Calu3 (cell line): ENCODE measurements around the gene SLC23A1. TPM values are rescaled to one million over a fixed set of nuclear protein-coding genes. Genes with fewer than 3 reads are reported as not detected.

ENCODE experiments used
- BruUV-seq: library from RNA; stranded (reverse); fragments of 400-500 nt; replicated peaks from 2 replicates; lab custom pipeline; 2021; lab: Mats Ljungman, UMichigan
- CTCF ChIA-PET: fragments of 300-600 bp; sonication (Branson Sonifier 250); formaldehyde crosslinking; loops from one replicate; lab custom pipeline; 2022; ENCODE audit warnings: antibody characterized with exemption; lab: Charles Lee
- DNase-seq: peaks from one replicate; pipeline ENCODE4 v3.0.0; 2022
- H3K27ac Mint-ChIP-seq: one replicate; pipeline ENCODE4 v1.8.0; 2022; ENCODE audit warnings: mixed read lengths; ENCODE audit not compliant: unreplicated experiment
- H3K27me3 Mint-ChIP-seq: one replicate; pipeline ENCODE4 v1.8.0; 2022; ENCODE audit warnings: mixed read lengths; ENCODE audit not compliant: unreplicated experiment
- H3K36me3 Mint-ChIP-seq: one replicate; pipeline ENCODE4 v1.8.0; 2022; ENCODE audit warnings: mild to moderate bottlenecking, moderate library complexity, mixed read lengths; ENCODE audit not compliant: insufficient read depth, unreplicated experiment
- H3K4me1 Mint-ChIP-seq: one replicate; pipeline ENCODE4 v1.8.0; 2022; ENCODE audit warnings: mild to moderate bottlenecking, low read depth, mixed read lengths; ENCODE audit not compliant: unreplicated experiment
- H3K4me3 Mint-ChIP-seq: one replicate; pipeline ENCODE4 v1.8.0; 2022; ENCODE audit warnings: mild to moderate bottlenecking, low read depth, moderate library complexity, mixed read lengths; ENCODE audit not compliant: unreplicated experiment
- H3K9me3 Mint-ChIP-seq: one replicate; pipeline ENCODE4 v1.8.0; 2022; ENCODE audit warnings: low read depth, mixed read lengths; ENCODE audit not compliant: unreplicated experiment
- intact Hi-C: fragments of 100-400 bp; cut with micrococcal nuclease; formaldehyde crosslinking; loops from one replicate; pipeline ENCODE4 v1.10.0; 2022; ENCODE audit not compliant: unreplicated experiment
- total RNA-seq: library from RNA; stranded (reverse); gene quantifications from 2 replicates; pipeline ENCODE4 v1.2.3, GENCODE V29; 2022
- TF ChIP-seq, protein P1 (sequence below): fragments of 200-600 bp; IDR thresholded peaks from one replicate; pipeline ENCODE4 v1.8.0; 2022; ENCODE audit warnings: antibody characterized with exemption; ENCODE audit not compliant: unreplicated experiment

The SLC23A1 gene
- total RNA-seq, 1 experiment from 2014 or later: 0.80 TPM

DNA sequence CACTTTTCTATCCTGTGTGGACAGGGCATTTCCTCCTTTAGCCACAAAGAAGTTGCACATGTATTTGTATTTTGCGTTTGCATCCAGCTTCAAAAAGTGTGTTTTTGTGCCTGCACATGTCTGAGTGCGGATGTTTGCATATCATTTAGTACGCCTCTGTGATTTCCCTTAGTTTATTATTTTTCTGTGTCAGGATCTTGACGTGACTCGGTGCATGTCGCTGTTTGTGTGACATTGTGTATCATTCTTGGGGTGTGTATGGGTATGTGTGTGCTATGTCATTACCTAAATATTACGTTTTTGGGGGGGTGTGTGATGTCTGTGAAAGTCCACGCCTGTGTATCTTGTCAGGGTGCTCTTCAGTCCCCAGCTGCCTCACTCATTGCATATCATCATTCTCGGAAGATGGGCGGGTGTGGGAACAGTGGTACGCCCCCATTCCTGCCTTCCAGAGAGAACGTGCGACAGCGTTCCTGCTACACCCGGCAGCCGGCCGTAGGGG, 41.9 kb downstream of the SLC23A1 start:
- TF ChIP-seq, protein P1, sequence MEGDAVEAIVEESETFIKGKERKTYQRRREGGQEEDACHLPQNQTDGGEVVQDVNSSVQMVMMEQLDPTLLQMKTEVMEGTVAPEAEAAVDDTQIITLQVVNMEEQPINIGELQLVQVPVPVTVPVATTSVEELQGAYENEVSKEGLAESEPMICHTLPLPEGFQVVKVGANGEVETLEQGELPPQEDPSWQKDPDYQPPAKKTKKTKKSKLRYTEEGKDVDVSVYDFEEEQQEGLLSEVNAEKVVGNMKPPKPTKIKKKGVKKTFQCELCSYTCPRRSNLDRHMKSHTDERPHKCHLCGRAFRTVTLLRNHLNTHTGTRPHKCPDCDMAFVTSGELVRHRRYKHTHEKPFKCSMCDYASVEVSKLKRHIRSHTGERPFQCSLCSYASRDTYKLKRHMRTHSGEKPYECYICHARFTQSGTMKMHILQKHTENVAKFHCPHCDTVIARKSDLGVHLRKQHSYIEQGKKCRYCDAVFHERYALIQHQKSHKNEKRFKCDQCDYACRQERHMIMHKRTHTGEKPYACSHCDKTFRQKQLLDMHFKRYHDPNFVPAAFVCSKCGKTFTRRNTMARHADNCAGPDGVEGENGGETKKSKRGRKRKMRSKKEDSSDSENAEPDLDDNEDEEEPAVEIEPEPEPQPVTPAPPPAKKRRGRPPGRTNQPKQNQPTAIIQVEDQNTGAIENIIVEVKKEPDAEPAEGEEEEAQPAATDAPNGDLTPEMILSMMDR: no peak
- CTCF ChIA-PET: interaction anchor here (0.6 to 1.7 kb wide), 5 partner anchors 13 to 65 kb away, joined by 3 to 12 read pairs (median 5); partner anchors contain the start of gene MATR3
- intact Hi-C loops: loop anchor here (5.0 kb wide), 1 partner anchor 51 kb away; no protein-coding TSS in a partner anchor
- Mint-ChIP-seq H3K36me3 (peaks cover 54% of the 10 kb centered on the region), H3K9me3 (no peaks in the 10 kb centered on the region), H3K27me3 (no peaks in the 10 kb centered on the region), H3K4me1 (peaks cover 14% of the 10 kb centered on the region), H3K27ac (peak overlapping the region; percentile 90), H3K4me3 (peak overlapping the region; percentile 83)
- no peak for DNase-seq
- BruUV-seq: no TSS peak

DNA sequence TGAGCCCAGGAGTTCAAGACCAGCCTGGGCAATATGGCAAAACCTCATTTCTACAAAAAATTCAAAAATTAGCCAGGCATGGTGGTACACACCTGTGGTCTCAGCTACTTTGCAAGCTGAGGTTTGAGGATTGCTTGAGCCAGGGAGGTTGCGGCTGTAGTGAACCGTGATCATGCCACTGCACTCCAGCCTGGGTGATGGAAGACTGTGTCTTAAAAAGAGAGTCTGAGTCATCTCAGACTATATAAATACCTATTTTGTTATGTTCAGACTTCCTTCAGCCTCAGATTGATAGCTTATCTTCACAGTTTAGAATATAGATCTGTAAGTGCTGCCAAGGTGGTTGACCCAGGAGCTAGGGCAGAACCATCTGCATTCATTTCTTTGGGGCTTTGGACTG, 43.0 kb downstream of the SLC23A1 start:
- TF ChIP-seq, protein P1: no peak
- no TSS peak for BruUV-seq
- Mint-ChIP-seq H3K36me3 (peaks cover 63% of the 10 kb centered on the region), H3K9me3 (no peaks in the 10 kb centered on the region), H3K4me3 (no peak overlapping the region), H3K27me3 (no peaks in the 10 kb centered on the region), H3K4me1 (peaks cover 14% of the 10 kb centered on the region), H3K27ac (no peak overlapping the region)
- CTCF ChIA-PET: interaction anchor here (1.1 kb wide), 1 partner anchor 47 kb away, joined by 3 read pairs; the partner anchor contains the start of gene MATR3
- no peak for DNase-seq
- intact Hi-C loops: loop anchor here (5.0 kb wide), 1 partner anchor 52 kb away; no protein-coding TSS in a partner anchor

DNA sequence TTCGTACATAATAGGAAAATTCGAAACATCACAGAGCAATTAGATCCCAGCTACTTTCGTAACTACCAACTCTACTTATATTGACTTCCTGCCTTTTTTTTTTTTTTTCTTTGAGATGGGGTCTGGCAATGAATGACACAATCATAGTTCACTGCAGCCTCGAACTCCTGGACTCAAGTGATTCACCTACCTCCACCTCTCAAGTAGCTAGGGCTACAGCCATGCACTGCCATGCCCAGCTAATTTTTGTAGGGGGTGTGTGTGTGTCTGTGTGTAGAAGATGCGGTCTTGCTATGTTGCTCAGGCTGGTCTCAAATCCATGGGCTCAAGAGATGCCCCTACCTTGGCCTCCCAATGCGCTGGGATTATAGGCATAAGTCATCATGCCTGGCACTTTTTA, 47.3 kb downstream of the SLC23A1 start:
- H3K27ac Mint-ChIP-seq: no peak overlapping the region
- no peak for DNase-seq
- intact Hi-C loops: no loop called here
- H3K9me3 Mint-ChIP-seq: no peaks in the 10 kb centered on the region
- H3K36me3 Mint-ChIP-seq: peaks cover 71% of the 10 kb centered on the region
- TF ChIP-seq, protein P1: no peak
- no peaks in the 10 kb centered on the region for H3K27me3 Mint-ChIP-seq
- H3K4me3 Mint-ChIP-seq: no peak overlapping the region
- no peaks in the 10 kb centered on the region for H3K4me1 Mint-ChIP-seq
- BruUV-seq: no TSS peak
- CTCF ChIA-PET: no interaction called here

Other genes starting within 250 kb of the SLC23A1 start
- gene SIL1, start 184.9 kb downstream of the SLC23A1 start, total RNA-seq: 45.8 and 61.2 TPM in 2 replicates
- gene MATR3, start 89.6 kb downstream of the SLC23A1 start, total RNA-seq: 228 and 230 TPM in 2 replicates
- gene PAIP2, start 41.4 kb downstream of the SLC23A1 start, total RNA-seq: 73.0 and 81.2 TPM in 2 replicates
- gene MZB1, start 6.6 kb upstream of the SLC23A1 start, total RNA-seq: 0.24 TPM in 1 of 2 replicates, not detected in the other
- 1.9 and 2.4 TPM in 2 replicates for gene PROB1, start 11.8 kb upstream of the SLC23A1 start, total RNA-seq
- gene SPATA24, start 20.8 kb upstream of the SLC23A1 start, total RNA-seq: 5.1 and 6.8 TPM in 2 replicates
- 6.7 and 9.8 TPM in 2 replicates for gene DNAJC18, start 56.2 kb upstream of the SLC23A1 start, total RNA-seq
- gene ECSCR, start 79.4 kb upstream of the SLC23A1 start, total RNA-seq: not detected in 2 replicates
- not detected in 2 replicates for gene SMIM33, start 87.7 kb upstream of the SLC23A1 start, total RNA-seq
- 34.1 and 79.6 TPM in 2 replicates for gene STING1, start 99.5 kb upstream of the SLC23A1 start, total RNA-seq
- gene UBE2D2, start 178.0 kb upstream of the SLC23A1 start, total RNA-seq: 179 and 187 TPM in 2 replicates